ENCODE measurements around the gene BTRC. TPM values are rescaled to one million over a fixed set of nuclear protein-coding genes. Genes with fewer than 3 reads are reported as not detected.

BTRC gene
- total and polyA plus RNA-seq, 7 donors = 6.1 to 19.3 (median 16.4) TPM

GRCh38 chr10:101476383-101476782 is 122.4 kb downstream of the BTRC start:
- DNase-seq = no peak
- no peaks in the 10 kb centered on the region for H3K9me3 ChIP-seq
- H3K4me1 ChIP-seq = no peaks in the 10 kb centered on the region
- no peaks in the 10 kb centered on the region for H3K27me3 ChIP-seq (ENCODE audit: insufficient read depth in 3 of 3, low read length in 2 of 3)
- no peak overlapping the region for H3K27ac ChIP-seq
- no peak overlapping the region for H3K4me3 ChIP-seq
- TF ChIP-seq CTCF (IDR thresholded peaks at IDR 0.05) = no peak
- intact Hi-C loops (cut with DNase I) = no loop called here
- H3K36me3 ChIP-seq (ENCODE audit: insufficient read depth in 1 of 2, low read depth in 1 of 2) = peaks cover 0 to 12% of the 10 kb centered on the region in 2 donors
- 65 to 92% (median 83%) methylated on average over 3 of the region's 3 CpGs for WGBS, 3 donors
- no peak for ATAC-seq

- no peaks in the 10 kb centered on the region for H3K27me3 ChIP-seq (ENCODE audit: insufficient read depth in 3 of 3, low read length in 2 of 3)
- TF ChIP-seq CTCF (IDR thresholded peaks at IDR 0.05) = no peak
- no peak for ATAC-seq
- no peak overlapping the region for H3K4me3 ChIP-seq
- H3K27ac ChIP-seq = no peak overlapping the region
- H3K36me3 ChIP-seq (ENCODE audit: insufficient read depth in 1 of 2, low read depth in 1 of 2) = peaks cover 0 to 12% of the 10 kb centered on the region in 2 donors
- intact Hi-C loops (cut with DNase I) = no loop called here
- no peaks in the 10 kb centered on the region for H3K9me3 ChIP-seq
- WGBS, 3 donors = 78 to 95% (median 82%) methylated on average over 1 of the region's 1 CpG
- no peak for DNase-seq
- no peaks in the 10 kb centered on the region for H3K4me1 ChIP-seq
Observed at GRCh38 chr10:101478956-101479355, 125.0 kb downstream of the BTRC start.

- peaks cover 0 to 12% of the 10 kb centered on the region in 2 donors for H3K36me3 ChIP-seq (ENCODE audit: insufficient read depth in 1 of 2, low read depth in 1 of 2)
- no peaks in the 10 kb centered on the region for H3K9me3 ChIP-seq
- H3K4me1 ChIP-seq = peaks cover 14% of the 10 kb centered on the region
- no peak overlapping the region for H3K27ac ChIP-seq
- H3K4me3 ChIP-seq = no peak overlapping the region
- no peaks in the 10 kb centered on the region for H3K27me3 ChIP-seq (ENCODE audit: insufficient read depth in 3 of 3, low read length in 2 of 3)
- DNase-seq (no peak), ATAC-seq (no peak)
- no peak for TF ChIP-seq CTCF (IDR thresholded peaks at IDR 0.05)
- intact Hi-C loops (cut with DNase I) = no loop called here
Observed at GRCh38 chr10:101481256-101481655, 127.3 kb downstream of the BTRC start.

GRCh38 chr10:101482568-101482967 is 128.6 kb downstream of the BTRC start:
- intact Hi-C loops (cut with DNase I) = no loop called here
- Histone ChIP-seq H3K9me3 (no peaks in the 10 kb centered on the region), H3K27me3 (ENCODE audit: insufficient read depth in 3 of 3, low read length in 2 of 3) (no peaks in the 10 kb centered on the region), H3K4me3 (no peak overlapping the region), H3K27ac (no peak overlapping the region), H3K36me3 (ENCODE audit: insufficient read depth in 1 of 2, low read depth in 1 of 2) (peaks cover 0 to 12% of the 10 kb centered on the region in 2 donors), H3K4me1 (peaks cover 27% of the 10 kb centered on the region)
- ATAC-seq = no peak
- no peak for TF ChIP-seq CTCF (IDR thresholded peaks at IDR 0.05)
- no peak for DNase-seq
- WGBS, 3 donors = 96% methylated on average over 10 of the region's 10 CpGs

GRCh38 chr10:101484175-101484745 is 130.3 kb downstream of the BTRC start:
- 66 to 79% (median 73%) methylated on average over 8 of the region's 8 CpGs for WGBS, 3 donors
- no peak for ATAC-seq

More at GRCh38 chr10:101484175-101484745, 130.3 kb downstream of the BTRC start:
- Histone ChIP-seq H3K9me3 (no peaks in the 10 kb centered on the region), H3K4me1 (peaks cover 42% of the 10 kb centered on the region), H3K27ac (peak overlapping the region; percentile 12), H3K27me3 (ENCODE audit: insufficient read depth in 3 of 3, low read length in 2 of 3) (no peaks in the 10 kb centered on the region), H3K4me3 (no peak overlapping the region), H3K36me3 (ENCODE audit: insufficient read depth in 1 of 2, low read depth in 1 of 2) (peaks cover 0 to 9% of the 10 kb centered on the region in 2 donors)
- intact Hi-C loops (cut with DNase I) = no loop called here
- no peak for DNase-seq
- no peak for TF ChIP-seq CTCF (IDR thresholded peaks at IDR 0.05)

Data from psoas muscle (tissue), 8 donors.